K562 treated with DMSO at 1 percent for 24 hours (cell line): ENCODE results near the gene ZNF44. TPM values are rescaled to one million over a fixed set of nuclear protein-coding genes. Genes with fewer than 3 reads are reported as not detected.

Experiments used
- total RNA-seq: library from RNA; unstranded; fragments of 300-600 nt; gene quantifications from 2 replicates; pipeline ENCODE4 v1.2.3, GENCODE V29; 2022; ENCODE audit warnings: low read depth; ENCODE audit not compliant: insufficient read depth

Gene ZNF44
- total RNA-seq, result 3.8 and 4.1 TPM in 2 replicates

DNA sequence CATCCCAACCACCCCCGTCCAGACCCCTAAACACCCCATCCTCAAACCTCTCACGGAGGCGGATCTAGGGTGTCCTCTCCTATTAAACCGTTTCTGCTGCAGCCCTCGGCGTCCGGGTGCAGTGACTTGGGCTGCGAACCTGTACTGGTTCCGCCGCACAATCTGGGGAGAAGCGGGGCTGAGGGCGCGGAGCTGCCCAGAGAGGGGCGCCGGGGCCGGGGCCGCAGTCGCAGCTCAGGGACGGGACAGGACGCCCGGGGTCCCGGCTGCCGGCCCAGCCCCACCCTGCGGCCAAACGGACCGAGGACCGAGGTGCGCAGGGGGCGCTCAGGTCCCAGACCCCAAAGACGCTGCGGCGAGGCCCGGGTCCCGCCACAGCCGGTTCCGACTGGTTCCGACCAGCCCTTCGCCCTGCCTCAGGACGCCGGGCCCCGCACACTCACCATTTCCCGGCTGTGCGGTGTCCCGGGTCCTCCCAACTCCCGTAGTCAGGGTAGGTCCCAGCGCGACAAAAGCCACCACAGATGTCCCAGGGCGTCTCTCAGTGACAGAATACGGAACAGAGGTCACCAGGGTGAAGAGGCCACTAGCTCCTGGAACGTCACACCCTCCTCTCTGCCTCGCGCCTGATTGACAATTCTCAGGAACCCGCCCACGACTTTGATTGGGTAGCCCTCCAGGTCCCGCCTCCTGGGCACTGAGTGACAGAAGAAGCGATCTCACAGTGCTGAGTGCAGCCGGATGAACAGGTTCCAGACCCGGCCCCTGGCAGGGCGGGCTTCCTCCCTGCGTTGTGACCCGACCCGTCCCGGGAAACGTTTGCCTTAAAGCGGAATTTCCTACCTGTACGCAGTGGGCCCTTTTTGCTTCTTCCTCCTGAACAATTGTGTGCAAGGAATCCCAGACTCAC, at the start of gene ZNF44:
ZNF44 (minus strand) TSS at position 635 of the 910 bp plus-strand sequence; CDS start at position 446, 189 bp downstream.

GRCh38 chr19:12333162-12334159, 38.8 kb upstream of the ZNF44 start, which contains the start of gene ZNF563:
Gene ZNF563, minus strand, starts transcription at chr19:12333633. Its CDS starts 151 bp downstream, at chr19:12333482.

Other genes starting within 250 kb of the ZNF44 start
- 0.21 TPM in 1 of 2 replicates, not detected in the other for gene ZNF878, start 241.9 kb downstream of the ZNF44 start, total RNA-seq
- gene ZNF844, start 230.2 kb downstream of the ZNF44 start, total RNA-seq, result 0.58 and 0.93 TPM in 2 replicates
- 1.3 and 5.5 TPM in 2 replicates for gene ZNF20, start 154.5 kb downstream of the ZNF44 start, total RNA-seq
- gene ZNF625, start 138.1 kb downstream of the ZNF44 start, total RNA-seq, result not detected in 2 replicates
- gene ZNF136, start 131.8 kb downstream of the ZNF44 start, total RNA-seq, result 3.9 and 4.2 TPM in 2 replicates
- gene ZNF563, start 38.8 kb upstream of the ZNF44 start, total RNA-seq, result 2.3 and 3.4 TPM in 2 replicates
- gene ZNF442, start 70.8 kb upstream of the ZNF44 start, total RNA-seq, result 1.3 and 2.3 TPM in 2 replicates
- gene ZNF799, start 106.4 kb upstream of the ZNF44 start, total RNA-seq, result 2.5 and 3.7 TPM in 2 replicates
- 1.3 and 1.6 TPM in 2 replicates for gene ZNF443, start 146.1 kb upstream of the ZNF44 start, total RNA-seq
- 0.20 and 0.23 TPM in 2 replicates for gene ZNF709, start 189.9 kb upstream of the ZNF44 start, total RNA-seq